Stimulated activated CD8-positive, alpha-beta memory T cell treated with anti-CD3 and anti-CD28 coated beads, Interleukin-7, amount 100 ng/mL, for 24 hours (primary cell): Measurements from ENCODE around the gene KRT83.
"Not testable (repeated sequence)": the region's sequence is repeated elsewhere in the genome, so short reads cannot be mapped to it uniquely, and the experiment has no call there.

Source experiments
- DNase-seq: peaks from one replicate; pipeline ENCODE4 v3.0.0-alpha.2; 2020; ENCODE audit warnings: low read depth

The KRT83 gene

DNA sequence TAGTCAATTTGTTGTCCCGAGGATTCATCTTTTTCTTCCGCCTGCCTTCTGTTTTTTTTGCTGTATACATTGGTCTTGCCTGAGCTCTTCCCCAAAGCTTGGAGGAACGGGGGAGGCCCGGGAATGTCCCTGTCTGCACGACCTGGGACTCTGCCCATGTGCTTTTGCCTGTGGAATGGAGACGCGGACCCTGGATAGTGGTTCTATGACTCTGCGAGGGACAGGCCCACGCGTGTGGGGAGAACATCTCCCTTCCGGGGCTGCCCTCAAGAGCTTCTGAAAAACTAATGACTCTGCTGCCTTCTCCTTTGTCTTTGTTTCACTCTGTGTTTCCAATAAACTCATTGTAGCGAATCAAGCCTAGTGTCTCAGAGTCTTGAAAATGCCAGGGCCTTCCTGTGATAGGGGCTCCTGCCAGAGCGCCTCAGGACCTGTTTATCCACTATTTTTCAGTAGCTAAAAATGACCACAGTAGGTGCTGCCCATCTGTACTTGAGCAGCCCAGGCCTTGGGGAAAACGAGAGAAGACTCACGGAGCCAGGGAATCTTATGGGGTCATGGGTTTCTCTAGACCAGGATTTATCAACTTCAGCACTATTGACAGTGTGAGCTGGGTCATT is 12.3 kb downstream of the KRT83 start:
- DNase-seq: no peak

DNA sequence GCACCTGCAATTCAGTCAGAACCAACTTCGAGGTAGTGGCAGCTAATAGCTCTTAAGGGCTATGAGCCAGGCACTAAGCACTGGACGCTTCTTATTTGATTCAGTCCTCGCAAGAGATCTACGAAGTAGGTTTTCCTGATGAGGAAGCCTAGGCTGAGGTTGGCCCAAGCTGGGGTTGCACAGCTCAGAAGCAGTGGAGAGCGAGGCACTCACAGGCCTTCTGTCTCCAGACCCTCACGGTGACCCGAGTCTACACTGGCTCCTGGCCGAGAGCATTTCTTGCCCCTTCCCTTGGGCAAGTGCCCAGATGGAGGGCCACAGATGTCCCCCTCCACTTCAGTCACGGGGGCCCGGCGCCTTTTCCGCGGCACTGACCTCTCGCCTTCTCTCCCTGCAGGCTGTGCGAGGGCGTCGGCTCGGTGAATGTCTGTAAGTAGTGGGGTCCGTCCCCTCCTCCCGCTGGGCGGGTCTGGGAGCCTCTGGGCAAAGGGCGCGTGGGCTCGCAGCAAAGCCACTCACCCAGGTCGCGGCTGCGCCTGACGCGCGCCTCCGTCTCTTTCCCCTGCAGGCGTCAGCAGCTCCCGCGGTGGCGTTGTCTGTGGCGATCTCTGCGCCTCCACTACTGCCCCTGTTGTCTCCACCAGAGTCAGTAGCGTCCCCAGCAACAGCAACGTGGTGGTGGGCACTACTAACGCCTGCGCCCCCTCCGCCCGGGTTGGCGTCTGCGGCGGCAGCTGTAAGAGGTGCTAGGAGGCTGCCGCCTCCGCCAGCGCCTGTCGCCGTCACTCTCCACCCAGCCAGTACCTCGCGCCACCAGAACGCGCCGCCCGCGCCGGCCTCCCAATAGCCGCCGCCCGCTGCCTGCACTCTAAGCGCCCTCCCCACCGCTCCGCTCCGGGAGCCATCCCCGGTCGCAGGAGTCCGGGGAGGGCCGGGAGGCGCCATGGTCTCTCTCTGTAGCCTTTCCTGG is 13.1 kb downstream of the KRT83 start:
- no peak for DNase-seq

DNA sequence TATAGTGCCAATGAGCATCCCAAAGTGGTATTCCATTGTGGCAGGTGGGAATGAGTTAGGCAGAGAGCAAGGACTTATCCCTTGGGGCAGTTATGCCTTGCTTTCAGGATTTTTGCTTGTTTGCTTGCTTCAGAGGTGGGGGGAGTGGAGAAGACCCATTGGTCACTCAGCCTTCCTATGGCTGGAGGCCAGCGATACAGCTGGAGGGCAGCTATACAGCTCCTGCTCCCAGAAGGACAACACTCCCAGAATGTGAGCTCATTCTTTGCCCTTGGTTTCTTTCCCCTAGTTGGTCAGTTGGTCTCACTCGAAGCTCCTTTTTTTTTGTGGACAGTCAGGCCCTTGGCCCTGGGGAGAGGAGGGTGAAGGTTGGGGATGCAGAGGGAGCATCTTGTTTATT is 14.5 kb downstream of the KRT83 start:
- no peak for DNase-seq

DNA sequence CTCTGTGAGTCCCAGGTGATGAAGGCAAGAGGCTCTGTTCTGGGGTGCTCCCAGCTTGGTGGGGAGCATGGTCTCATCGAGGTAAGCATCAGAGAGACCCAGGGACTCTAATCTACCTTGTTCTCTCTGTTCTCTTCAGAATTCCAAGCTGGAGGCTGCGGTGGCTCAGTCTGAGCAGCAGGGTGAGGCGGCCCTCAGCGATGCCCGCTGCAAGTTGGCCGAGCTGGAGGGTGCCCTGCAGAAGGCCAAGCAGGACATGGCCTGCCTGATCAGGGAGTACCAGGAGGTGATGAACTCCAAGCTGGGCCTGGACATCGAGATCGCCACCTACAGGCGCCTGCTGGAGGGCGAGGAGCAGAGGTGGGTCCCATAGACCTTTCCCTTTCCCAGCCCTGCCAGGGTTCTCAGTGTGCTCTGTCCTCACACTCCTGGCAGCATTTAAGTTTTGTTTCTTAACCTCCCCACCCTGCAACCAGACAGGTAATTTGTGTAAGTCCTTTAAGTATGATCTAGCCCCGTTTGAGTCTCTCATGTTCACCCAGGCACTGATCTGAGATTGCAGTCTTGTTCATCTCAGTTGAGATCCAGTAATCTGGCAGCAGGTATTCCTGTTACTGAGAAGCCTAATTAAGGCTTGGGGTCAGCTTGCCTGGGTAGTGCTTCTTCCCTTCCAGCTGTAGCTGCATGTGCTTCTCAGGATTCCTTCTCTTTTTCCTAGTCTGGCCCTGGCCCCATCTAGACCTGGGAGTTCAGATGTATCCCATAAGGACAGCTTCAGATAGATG is 15.1 kb downstream of the KRT83 start:
- DNase-seq: no peak

DNA sequence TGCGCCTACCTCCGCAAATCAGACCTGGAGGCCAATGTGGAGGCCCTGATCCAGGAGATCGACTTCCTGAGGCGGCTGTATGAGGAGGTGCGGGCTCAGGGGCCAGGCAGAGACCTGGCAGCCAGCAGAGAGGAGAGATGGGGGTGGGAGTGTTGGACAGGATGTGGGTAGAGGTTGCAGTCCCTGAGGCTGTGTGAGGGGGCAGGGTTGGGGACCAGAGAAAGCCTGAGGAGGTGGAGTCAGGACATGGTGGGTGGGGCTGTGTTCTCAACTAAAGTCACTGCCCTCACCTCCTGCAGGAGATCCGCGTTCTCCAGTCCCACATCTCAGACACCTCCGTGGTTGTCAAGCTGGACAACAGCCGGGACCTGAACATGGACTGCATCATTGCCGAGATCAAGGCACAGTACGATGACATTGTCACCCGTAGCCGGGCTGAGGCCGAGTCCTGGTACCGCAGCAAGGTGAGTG is 16.2 kb downstream of the KRT83 start:
- not testable (repeated sequence) for DNase-seq

DNA sequence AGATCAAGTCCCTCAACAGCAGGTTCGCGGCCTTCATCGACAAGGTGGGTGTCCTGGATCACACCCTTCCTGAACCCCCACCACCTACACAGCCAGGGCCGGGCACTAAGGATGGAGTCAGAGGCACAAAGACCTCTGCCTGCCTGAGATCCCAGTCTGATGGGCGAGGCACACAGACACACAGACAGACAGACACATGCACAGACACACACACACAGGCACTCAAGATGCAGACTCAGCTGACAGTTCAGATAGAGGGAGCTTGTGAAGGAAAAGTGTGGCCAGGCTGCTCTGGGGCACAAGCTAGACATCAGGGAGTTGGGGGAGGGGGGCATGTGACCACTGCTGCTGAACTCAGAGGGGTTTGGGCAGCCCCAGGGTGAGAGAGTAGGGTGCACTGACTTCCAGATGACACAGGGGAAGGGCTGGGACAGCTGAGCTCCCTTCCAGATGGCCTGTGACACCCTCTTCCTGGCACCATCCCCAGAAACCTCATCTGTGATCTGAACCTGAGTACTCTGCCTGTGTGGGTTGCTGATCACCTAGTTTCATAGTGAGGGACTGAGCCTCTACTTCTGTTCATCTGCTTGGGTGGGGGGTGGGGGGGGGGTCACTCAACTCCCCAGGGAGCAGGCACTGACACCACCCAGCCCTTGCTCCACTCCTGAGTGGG is 18.8 kb downstream of the KRT83 start:
- DNase-seq: not testable (repeated sequence)

DNA sequence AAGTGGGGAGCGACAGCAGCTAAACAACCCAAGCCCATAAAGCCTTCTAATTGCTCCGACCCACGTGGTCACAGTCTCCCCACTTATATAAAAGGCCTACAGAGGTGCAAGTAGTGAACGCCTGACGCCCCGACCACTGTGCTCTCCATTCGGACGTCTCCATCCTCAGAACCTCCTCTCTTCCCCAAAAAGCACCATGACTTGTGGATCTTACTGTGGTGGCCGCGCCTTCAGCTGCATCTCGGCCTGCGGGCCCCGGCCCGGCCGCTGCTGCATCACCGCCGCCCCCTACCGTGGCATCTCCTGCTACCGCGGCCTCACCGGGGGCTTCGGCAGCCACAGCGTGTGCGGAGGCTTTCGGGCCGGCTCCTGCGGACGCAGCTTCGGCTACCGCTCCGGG is 19.5 kb downstream of the KRT83 start:
- DNase-seq: not testable (repeated sequence)

DNA sequence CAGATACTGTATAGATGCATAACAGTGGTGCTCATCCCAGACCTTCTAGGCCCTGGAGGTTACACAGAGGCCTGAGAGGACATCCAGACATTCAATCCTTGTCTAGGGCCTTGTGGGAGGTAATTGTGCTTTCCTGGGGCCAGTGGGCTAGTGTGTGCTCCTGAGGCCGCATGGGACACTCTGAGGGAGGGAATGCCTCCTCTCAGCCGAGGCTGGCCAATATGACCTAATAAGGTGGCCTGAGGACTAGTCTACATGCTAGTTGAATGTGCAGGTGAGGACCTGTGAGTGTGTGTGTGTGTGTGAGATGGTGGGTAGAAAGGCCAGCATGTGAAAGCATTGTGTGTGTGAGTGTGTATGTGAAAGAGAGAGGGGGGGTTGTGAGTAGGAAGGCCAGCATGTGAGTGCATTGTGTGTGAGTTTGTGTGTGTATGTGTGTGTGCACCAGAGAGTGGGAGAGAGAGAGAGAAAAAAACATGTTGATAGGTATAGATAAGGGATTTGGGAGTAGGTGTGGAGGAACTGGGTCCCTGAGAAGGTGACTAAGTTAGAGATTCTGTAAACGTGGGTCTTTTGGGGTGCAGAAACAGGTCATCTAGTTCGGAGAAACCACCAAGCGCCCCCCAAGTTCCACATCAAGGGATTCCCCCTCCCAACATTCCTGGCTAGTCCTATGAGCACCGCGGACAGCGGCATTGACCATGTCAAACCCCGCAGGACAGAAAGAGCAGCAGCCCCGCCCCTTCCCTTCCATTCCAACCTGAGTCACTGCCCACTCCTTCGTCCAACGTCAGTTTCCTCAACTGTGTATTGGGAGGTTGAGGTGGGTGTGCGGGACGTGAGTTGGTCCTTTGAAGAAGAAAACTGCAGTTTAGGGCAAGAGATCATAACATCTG is 20.2 kb downstream of the KRT83 start:
- no peak for DNase-seq

DNA sequence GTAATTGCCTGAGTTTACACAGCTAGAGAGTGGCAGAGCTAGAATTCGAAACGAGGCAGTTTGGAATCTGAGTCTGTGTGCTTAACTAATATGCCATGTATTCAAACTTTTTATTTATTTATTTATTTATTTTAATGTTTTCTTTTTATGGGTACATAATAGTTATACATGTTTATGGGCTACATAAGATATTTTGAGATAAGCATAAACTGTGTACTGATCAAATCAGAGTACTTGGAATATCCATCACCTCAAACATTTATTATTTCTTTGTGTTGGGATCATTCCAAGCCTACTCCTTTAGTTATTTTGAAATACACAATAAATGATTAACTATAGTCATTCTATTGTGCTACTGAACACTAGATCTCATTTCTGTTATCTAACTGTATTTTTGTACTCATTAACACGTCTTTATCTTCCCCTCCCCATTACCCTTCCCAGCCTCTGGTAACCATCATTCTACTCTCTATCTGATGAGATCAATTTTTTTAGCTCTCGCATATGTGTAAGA is 22.5 kb downstream of the KRT83 start:
- no peak for DNase-seq

DNA sequence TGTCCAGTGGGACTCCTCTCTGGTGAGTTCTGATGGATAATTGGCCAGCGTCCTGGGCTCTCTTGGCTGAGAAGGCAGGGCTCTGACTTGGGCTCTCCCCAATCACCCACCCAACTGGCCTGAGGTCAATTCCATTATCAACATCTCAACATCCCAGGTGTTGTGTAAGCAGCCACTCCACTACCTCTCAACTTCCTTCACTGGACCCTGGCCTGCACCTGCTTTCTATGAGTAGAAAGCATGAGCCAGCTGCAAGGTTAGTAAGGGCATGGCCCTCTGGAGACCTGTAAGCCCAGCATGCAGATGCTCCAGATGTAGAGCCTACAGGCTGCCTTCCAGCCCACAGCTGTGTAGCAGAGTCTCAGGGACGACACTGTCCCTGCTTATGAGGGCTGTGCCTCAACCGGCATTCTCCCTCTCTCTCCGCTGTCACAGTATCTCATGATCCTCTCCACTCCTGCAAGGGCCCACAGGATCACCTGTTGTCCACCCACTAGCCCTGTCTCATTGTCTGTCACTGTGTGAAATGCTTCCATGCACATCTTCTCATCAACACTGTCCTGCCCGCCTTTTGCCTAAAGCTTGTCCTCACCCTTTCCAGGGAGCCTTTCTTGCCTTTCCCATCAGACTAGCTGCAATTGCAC is 24.5 kb downstream of the KRT83 start:
- DNase-seq: no peak

DNA sequence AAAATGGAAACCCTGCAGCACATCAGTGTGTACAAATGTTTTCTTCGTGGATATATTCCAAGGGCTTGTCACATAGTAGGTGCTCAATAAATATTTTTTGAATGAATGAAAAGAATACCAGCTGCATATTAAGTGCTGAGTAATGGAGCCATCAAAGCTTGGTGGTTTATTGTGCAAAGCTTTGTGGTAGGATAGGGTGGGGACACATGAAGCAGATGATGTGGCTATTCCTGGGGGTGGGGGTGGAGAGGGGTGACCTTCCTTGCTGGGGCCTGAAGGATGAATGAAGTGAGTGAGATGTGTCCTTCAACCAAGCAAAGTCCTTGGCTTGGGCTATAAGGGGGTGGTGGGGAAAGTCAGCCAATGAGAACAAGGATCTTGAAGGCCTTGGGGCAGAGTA is 25.5 kb downstream of the KRT83 start:
- no peak for DNase-seq

DNA sequence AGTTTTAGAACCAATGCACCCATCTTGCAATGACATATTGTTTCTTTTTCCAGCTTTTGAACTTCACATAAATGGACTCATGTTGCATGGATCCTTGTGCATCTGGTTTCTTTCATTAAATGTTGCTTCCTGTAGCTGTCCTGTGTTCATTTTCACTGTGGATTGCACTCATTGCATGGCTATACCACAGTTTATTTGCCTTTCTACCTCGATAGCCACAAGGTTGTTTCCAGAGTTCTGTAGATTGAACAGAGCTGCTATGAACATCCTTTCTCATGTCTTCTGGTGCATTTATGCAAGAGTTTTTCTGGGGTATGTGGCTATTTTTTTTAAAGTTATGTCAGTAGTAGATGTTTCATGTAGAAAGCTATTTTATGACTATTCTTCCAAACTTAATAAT is 26.4 kb downstream of the KRT83 start:
- no peak for DNase-seq

DNA sequence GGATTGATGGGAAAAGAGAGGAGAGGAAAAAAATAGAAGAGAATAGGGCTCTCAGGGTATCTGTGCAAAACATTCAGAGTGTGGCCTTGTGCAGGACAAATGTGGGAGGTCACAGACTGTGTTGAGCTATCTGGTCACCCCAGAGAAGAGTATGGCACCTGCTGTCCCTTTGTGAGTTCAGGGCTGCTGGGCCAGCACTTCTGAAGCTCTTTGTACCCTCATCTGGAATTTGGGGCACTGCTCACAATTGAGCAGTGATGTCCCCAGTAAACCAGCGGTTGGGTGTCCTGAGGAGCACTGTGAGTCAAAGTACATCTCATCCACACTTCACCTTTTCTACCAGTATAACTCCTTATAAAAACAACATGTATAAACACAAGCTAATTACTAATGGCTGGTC is 27.3 kb downstream of the KRT83 start:
- DNase-seq: no peak

DNA sequence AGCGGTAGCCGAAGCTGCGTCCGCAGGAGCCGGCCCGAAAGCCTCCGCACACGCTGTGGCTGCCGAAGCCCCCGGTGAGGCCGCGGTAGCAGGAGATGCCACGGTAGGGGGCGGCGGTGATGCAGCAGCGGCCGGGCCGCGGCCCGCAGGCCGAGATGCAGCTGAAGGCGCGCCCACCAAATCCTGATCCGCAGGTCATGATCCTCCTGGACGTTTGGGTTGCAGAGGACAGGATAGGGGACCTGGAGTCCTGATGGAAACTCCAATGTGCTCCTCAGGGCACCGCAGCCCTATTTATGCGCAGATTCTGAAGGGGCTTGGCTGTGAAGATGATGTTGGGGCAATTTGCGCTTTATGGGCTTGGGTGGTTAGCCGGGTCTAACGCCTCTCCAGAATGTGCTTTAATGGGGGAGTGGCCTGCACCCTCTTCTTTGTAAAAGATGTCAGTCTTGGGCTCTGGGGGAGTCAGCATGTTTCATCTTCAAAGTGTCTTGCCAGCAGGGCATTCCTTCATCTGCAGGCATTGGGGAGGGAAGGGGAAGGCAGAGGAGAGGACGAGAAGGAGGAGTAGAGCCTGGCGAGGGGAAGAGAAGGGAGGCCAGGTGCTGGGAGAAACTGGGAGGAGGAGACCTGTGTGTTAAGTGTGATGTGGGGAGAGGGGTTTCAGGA is 29.8 kb downstream of the KRT83 start, which contains the start of gene KRT81:
Gene KRT81 (minus strand): TSS at position 268 of the 669 bp plus-strand sequence. CDS start 69 bp downstream, at position 199.
- DNase-seq: no peak

DNA sequence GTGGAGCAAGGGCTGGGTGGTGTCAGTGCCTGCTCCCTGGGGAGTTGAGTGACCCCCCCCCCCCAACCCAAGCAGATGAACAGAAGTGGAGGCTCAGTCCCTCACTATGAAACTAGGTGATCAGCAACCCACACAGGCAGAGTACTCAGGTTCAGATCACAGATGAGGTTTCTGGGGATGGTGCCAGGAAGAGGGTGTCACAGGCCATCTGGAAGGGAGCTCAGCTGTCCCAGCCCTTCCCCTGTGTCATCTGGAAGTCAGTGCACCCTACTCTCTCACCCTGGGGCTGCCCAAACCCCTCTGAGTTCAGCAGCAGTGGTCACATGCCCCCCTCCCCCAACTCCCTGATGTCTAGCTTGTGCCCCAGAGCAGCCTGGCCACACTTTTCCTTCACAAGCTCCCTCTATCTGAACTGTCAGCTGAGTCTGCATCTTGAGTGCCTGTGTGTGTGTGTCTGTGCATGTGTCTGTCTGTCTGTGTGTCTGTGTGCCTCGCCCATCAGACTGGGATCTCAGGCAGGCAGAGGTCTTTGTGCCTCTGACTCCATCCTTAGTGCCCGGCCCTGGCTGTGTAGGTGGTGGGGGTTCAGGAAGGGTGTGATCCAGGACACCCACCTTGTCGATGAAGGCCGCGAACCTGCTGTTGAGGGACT is 30.6 kb downstream of the KRT83 start:
- DNase-seq: not testable (repeated sequence)

DNA sequence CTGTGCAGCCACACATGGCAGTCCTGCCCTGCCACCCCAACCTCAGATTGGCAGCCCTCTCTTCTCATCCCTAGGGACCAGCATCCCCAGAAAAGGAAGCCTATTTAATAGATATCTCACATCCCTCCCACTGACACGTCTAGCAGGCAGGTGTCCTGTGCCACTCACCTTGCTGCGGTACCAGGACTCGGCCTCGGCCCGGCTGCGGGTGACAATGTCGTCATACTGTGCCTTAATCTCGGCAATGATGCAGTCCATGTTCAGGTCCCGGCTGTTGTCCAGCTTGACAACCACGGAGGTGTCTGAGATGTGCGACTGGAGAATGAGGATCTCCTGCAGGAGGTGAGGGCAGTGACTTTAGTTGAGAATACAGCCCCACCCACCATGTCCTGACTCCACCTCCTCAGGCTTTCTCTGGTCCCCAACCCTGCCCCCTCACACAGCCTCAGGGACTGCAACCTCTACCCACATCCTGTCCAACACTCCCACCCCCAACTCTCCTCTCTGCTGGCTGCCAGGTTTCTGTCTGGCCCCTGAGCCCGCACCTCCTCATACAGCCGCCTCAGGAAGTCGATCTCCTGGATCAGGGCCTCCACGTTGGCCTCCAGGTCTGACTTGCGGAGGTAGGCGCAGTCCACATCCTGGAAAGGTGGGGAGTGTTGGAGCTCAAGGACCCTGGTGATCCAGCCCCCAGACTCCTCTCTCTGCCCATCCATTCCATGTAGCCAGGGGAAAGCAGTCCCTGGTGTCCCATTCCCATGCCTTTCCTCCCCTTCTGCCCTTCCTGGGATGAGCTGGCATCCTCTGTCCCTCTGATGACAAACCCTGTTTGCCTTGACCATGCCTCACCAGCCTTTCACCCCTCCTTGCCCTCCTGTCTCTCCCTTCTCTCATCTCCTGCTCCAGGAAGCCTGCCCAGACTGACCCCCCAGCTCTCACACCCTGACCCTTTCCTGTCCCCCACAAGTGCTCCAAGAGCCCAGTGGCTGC is 33.1 kb downstream of the KRT83 start:
- DNase-seq: not testable (repeated sequence)
